H7 (cell line): ENCODE data around the gene MOCOS. TPM values are rescaled to one million over a fixed set of nuclear protein-coding genes. Genes with fewer than 3 reads are reported as not detected.
"Not testable (repeated sequence)": the region's sequence is repeated elsewhere in the genome, so short reads cannot be mapped to it uniquely, and the experiment has no call there.

Experiments
- DNase-seq: peaks from one replicate; pipeline ENCODE4 v3.0.0; 2012
- H3K27me3 ChIP-seq: 2 replicates; pipeline ENCODE4 v1.6.0; 2011; ENCODE audit warnings: mild to moderate bottlenecking, low read length; ENCODE audit not compliant: control insufficient read depth, insufficient read depth
- H3K36me3 ChIP-seq: replicated peaks from 2 replicates; pipeline ENCODE4 v1.5.1; 2011; ENCODE audit warnings: low read length; ENCODE audit not compliant: control insufficient read depth, insufficient read depth
- H3K4me3 ChIP-seq: 2 replicates; pipeline ENCODE4 v1.5.1; 2011; ENCODE audit warnings: low read depth, mild to moderate bottlenecking, control low read depth, low read length, moderate library complexity; ENCODE audit not compliant: insufficient read depth
- total RNA-seq: library from RNA; depleted of rRNA; stranded (reverse); fragments of >200 nt; shearing (Covaris generic); gene quantifications from 2 replicates; pipeline ENCODE4 v1.2.3, GENCODE V29; 2014

MOCOS gene
- total RNA-seq, 1 experiment from 2014 or later, result 2.4 TPM

- H3K36me3 ChIP-seq, result peaks cover 23% of the 10 kb centered on the region
- DNase-seq, result no peak
Measured at GRCh38 chr18:36162981-36163380, 24.3 kb upstream of the MOCOS start.

DNA sequence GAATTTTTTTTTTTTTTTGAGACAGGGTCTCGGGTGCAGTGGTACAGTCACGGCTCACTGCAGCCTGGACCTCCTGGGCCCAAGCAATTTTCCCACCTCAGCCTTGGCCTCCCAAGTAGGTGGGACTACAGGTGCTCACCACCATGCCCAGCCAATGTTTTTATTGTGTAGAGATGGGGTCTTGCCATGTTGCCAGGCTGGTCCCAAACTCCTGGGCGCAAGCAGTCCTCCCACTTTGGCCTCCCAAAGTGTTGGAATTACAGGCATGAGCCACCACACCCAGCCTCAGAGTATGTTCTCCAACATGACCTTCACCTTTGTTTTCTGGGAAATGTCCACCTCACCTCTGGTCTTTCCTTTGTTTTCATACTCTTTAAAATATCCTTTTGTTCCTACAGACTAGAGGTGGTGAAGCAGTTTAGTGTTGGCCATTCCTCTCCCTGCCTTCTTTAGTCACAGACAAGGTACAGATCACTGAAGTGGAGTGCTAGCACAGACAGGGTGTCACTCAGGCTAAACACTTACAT, 19.5 kb upstream of the MOCOS start:
- peaks cover 32% of the 10 kb centered on the region for H3K36me3 ChIP-seq
- H3K4me3 ChIP-seq, result no peak overlapping the region
- DNase-seq, result no peak
- H3K27me3 ChIP-seq, result no peaks in the 10 kb centered on the region

More at GRCh38 chr18:36162981-36163380, 24.3 kb upstream of the MOCOS start:
- Histone ChIP-seq H3K27me3 (no peaks in the 10 kb centered on the region), H3K4me3 (no peak overlapping the region)

- H3K36me3 ChIP-seq, result peaks cover 32% of the 10 kb centered on the region
- not testable (repeated sequence) for DNase-seq, H3K27me3 ChIP-seq, H3K4me3 ChIP-seq
Measured at GRCh38 chr18:36168296-36168695, 19.0 kb upstream of the MOCOS start.

- Histone ChIP-seq H3K4me3 (no peak overlapping the region), H3K36me3 (peaks cover 32% of the 10 kb centered on the region), H3K27me3 (no peaks in the 10 kb centered on the region)
- no peak for DNase-seq
Measured at GRCh38 chr18:36169938-36170337, 17.4 kb upstream of the MOCOS start.

DNA sequence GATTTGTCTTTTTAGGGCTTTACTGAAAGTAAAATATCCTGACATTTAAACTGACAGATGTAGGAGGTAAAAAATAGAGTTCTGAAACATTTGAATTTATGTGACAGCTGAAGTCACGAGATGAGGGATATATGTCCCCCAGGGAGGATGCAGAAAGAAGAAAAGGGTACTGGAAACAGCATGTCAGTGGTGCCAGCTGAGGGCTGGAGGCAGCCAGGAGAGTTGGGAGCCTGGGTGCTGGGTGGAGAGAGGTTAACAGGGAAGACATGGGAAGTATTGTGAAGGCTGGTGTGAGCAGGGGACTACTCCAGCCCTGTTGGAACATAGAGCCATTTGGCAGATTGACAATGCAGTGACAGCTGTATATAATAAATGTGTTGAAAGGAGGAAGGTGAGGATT, 11.8 kb upstream of the MOCOS start:
- H3K4me3 ChIP-seq, result no peak overlapping the region
- DNase-seq, result no peak
- H3K36me3 ChIP-seq, result peaks cover 24% of the 10 kb centered on the region
- H3K27me3 ChIP-seq, result no peaks in the 10 kb centered on the region

DNA sequence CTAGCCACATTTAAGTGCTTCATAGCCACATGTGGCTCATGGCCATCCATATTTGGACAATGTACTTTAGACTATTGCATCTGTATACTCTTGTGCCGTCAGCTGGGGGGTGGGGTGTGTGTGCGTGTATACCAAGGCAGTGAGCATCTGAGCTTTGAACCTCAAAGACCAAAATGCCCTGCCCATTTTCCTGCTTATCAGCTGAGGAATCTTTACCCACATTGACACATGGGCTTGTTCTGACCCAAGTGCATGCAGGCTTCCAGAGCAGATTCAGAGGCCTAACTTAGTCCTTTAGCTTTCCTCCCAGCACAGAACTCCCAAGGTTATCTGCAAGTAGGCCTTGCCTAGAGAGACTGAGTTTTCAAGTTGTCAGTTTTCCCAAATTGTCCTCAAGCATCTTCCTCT, 11.1 kb upstream of the MOCOS start:
- no peaks in the 10 kb centered on the region for H3K27me3 ChIP-seq
- DNase-seq, result no peak
- H3K36me3 ChIP-seq, result peaks cover 19% of the 10 kb centered on the region
- H3K4me3 ChIP-seq, result no peak overlapping the region

DNA sequence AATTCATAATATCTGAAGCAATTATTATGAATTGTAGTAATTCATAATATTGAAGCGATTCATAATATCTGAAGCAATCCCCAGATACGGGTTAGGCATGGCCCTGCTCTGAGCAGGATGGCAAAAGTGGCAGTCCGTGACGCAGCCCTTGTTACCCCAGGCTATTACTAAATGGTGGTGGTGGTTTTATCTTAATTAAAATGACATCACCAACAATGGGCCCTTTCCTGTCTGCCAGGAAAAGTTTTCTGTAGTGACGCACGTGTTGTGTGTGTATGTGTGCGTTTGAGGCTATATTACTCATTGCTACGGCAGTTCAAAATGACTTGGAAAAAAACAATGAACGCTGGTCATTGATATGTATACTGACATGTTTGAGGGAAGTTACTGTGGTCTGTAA, 10.6 kb upstream of the MOCOS start:
- DNase-seq, result no peak
- H3K4me3 ChIP-seq, result no peak overlapping the region
- H3K27me3 ChIP-seq, result no peaks in the 10 kb centered on the region
- peaks cover 15% of the 10 kb centered on the region for H3K36me3 ChIP-seq

GRCh38 chr18:36177913-36178312, 9.4 kb upstream of the MOCOS start:
- no peak for DNase-seq
- Histone ChIP-seq H3K36me3 (peaks cover 11% of the 10 kb centered on the region), H3K27me3 (no peaks in the 10 kb centered on the region), H3K4me3 (no peak overlapping the region)

DNA sequence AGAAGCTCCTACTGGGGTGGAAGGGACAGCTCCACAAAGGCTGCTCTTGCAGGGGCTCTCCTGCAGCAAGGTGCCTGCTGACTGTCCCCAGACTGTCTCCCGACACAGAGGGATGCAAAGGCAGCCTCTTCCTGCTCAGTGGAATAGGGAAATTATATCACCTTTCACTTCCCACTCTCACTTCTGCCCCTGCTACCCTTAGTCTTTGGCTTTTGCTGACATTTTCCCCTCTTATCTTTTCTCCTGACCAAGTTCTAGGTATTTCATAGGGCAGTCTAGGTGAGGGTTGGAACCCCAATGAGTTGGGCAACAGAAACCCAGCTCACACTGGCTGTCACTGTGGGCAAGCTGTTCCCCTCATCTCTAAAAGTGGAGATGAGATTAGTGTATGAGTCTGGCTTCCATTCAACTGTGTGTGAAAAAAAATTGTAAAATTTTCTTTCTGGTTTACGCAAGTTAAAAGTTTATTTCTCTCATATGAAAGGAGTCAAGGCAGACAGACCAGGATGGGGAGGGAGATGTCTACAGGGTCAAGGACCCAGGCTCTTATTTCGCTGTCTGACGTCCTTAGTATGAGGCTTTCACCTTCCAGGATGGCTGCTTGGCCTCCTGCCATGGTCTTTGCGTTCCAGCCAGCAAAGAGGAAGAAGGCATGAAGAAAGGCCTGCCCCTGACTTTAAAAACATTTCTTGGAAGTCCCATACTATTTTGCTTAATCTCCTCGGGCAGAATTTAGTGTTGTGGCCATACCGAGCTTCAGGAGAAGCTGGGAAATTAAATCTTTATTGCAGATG, 7.5 kb upstream of the MOCOS start:
- H3K27me3 ChIP-seq, result no peaks in the 10 kb centered on the region; the same call in 1 of the 2 replicates
- no peak for DNase-seq
- H3K4me3 ChIP-seq, result no peak overlapping the region
- peaks cover 7% of the 10 kb centered on the region for H3K36me3 ChIP-seq

DNA sequence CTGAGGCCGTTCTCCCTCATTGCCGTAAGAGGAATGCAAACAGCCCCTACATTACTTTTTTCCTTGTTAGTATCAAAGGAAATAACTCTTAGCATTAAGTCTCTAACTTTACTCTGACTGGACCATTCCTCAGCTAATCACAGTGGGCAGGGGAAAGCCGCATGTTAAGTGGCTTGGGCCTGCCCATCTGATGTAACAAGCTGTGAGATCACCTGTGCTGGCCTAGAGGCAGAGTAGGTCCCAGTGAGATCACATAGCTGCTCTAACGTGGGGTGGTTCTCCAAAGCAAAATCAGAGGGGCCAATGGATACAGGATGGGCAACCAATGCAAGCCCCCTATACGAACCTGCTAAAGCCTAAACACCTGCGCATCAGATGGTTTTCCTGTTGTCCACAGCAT, 5.9 kb upstream of the MOCOS start:
- Histone ChIP-seq H3K4me3 (no peak overlapping the region), H3K36me3 (no peaks in the 10 kb centered on the region; the same call in 1 of the 2 replicates), H3K27me3 (peaks cover 12% of the 10 kb centered on the region)
- no peak for DNase-seq

GRCh38 chr18:36181898-36182506, 5.3 kb upstream of the MOCOS start:
- no peak overlapping the region for H3K4me3 ChIP-seq

DNA sequence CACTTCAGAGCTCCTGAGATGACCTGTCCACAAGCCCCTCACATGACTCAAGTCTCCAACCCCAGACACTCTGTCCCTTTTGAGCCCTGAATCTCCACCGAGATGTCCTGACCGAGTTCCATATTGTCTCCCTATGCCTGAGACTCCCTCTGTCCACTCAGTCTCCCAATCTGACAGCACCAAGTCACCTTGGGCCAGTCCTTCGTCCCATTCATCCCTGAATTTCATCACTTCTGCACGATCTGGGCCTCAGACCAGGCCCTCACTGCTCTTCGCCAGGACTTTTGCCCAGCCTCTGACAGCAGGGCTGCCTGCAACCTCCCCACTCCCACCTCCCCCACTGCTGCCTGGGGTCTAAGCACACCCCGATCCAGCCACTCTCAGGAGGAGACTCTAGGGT, 4.3 kb upstream of the MOCOS start:
- Histone ChIP-seq H3K36me3 (no peaks in the 10 kb centered on the region), H3K4me3 (no peak overlapping the region), H3K27me3 (peaks cover 26% of the 10 kb centered on the region)
- no peak for DNase-seq

More at GRCh38 chr18:36181898-36182506, 5.3 kb upstream of the MOCOS start:
- no peak for DNase-seq
- Histone ChIP-seq H3K27me3 (peaks cover 18% of the 10 kb centered on the region), H3K36me3 (no peaks in the 10 kb centered on the region)

DNA sequence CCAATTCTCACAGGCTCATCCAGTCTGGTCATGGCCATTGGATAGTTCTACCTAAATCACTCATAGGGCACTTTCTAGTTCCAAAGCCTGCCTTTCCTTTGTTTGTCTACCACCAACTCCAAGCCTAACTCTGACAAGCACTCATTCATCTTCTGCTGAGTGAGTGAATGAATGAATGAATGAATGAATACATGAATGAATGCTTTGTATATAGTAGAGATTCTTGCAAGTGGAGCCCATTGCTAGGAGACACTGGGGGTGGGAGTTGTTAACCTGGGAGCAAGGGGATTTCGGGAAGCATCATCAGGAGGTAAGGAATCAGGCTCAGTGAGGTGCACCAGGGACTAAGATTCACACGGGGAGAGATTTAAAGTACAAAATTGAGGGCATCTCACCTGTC, 3.3 kb upstream of the MOCOS start:
- peaks cover 36% of the 10 kb centered on the region for H3K27me3 ChIP-seq
- no peak overlapping the region for H3K4me3 ChIP-seq

DNA sequence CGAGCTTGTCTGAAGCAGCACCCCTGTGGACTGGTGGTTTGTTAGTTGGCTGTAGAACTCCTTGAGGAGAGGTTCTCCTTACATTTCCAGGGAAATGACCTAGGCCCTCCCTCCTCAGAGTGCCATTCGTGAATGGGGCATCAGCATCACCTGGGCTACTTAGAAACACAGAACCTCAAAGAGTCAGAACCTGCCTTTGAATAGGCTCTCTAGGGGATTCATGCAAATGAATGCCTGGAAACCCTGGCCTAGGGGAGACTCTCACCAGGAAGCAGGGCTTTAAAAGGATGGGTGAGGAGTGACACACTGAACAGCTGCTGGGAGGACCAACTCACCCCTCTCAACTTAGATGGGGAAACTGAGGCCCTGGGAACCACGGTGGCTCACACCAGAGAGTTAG, 2.1 kb upstream of the MOCOS start:
- no peak for DNase-seq
- H3K4me3 ChIP-seq, result no peak overlapping the region
- H3K36me3 ChIP-seq, result no peaks in the 10 kb centered on the region
- peaks cover 38% of the 10 kb centered on the region for H3K27me3 ChIP-seq

More for the DNA sequence above, 3.3 kb upstream of the MOCOS start:
- no peaks in the 10 kb centered on the region for H3K36me3 ChIP-seq
- no peak for DNase-seq

GRCh38 chr18:36185901-36186460, 1.3 kb upstream of the MOCOS start:
- Histone ChIP-seq H3K27me3 (peaks cover 38% of the 10 kb centered on the region), H3K36me3 (no peaks in the 10 kb centered on the region), H3K4me3 (peak overlapping the region; percentile 73; the same call in 1 of the 2 replicates)
- no peak for DNase-seq
